Nephron (organoid): Measurements from ENCODE around the gene GALNTL6.

Experiments
- H3K27ac Mint-ChIP-seq, 3 experiments: 2 replicates each; pipeline ENCODE4 v1.8.0; 2020; ENCODE audit warnings: mixed read lengths in 3 of 3, mild to moderate bottlenecking in 2 of 3, moderate library complexity in 1 of 3
- H3K27me3 Mint-ChIP-seq: 2 replicates; pipeline ENCODE4 v1.8.0; 2021; ENCODE audit warnings: low read depth, mild to moderate bottlenecking, moderate library complexity, mixed read lengths
- H3K36me3 Mint-ChIP-seq: 2 replicates; pipeline ENCODE4 v1.8.0; 2020; ENCODE audit warnings: low read depth, mixed read lengths
- H3K4me1 Mint-ChIP-seq: 2 replicates; pipeline ENCODE4 v1.8.0; 2020; ENCODE audit warnings: mixed read lengths
- H3K4me3 Mint-ChIP-seq, 3 experiments: 2 replicates each; pipeline ENCODE4 v1.8.0; 2020; ENCODE audit warnings: mild to moderate bottlenecking in 3 of 3, mixed read lengths in 3 of 3, moderate library complexity in 2 of 3
- H3K9me3 Mint-ChIP-seq: 2 replicates; pipeline ENCODE4 v1.8.0; 2020; ENCODE audit warnings: mixed read lengths
- TF ChIP-seq, protein P1 (sequence below), 3 experiments: fragments of 200-600 bp; sonication (generic); IDR thresholded peaks; one replicate each; pipeline ENCODE4 v1.5.0; 2021; ENCODE audit warnings: antibody characterized with exemption in 3 of 3; ENCODE audit not compliant: unreplicated experiment in 3 of 3

The GALNTL6 gene

DNA sequence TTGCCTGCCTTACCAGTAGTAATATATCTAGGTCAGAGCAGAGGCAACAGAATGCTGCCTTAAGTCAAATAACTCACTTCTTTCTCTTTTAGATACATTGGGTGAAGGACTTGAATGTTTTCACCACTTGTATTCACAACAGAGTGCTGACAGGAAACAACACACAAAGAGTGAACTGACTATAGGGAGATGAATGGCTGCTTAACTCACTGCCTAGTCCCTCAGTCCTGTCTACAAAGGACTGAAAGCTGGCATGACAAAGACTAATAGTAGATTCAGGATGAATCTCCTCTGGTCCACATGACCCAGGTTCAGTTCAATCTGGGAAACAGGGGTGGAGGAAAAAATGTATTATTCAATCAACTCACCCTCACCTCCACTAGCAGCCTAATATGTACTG, 134.2 kb downstream of the GALNTL6 start:
- no peak overlapping the region for H3K27ac Mint-ChIP-seq
- H3K27me3 Mint-ChIP-seq, result no peaks in the 10 kb centered on the region
- H3K4me3 Mint-ChIP-seq, result no peak overlapping the region
- H3K9me3 Mint-ChIP-seq, result no peaks in the 10 kb centered on the region
- H3K4me1 Mint-ChIP-seq, result no peaks in the 10 kb centered on the region
- H3K36me3 Mint-ChIP-seq, result no peaks in the 10 kb centered on the region
- TF ChIP-seq, protein P1, sequence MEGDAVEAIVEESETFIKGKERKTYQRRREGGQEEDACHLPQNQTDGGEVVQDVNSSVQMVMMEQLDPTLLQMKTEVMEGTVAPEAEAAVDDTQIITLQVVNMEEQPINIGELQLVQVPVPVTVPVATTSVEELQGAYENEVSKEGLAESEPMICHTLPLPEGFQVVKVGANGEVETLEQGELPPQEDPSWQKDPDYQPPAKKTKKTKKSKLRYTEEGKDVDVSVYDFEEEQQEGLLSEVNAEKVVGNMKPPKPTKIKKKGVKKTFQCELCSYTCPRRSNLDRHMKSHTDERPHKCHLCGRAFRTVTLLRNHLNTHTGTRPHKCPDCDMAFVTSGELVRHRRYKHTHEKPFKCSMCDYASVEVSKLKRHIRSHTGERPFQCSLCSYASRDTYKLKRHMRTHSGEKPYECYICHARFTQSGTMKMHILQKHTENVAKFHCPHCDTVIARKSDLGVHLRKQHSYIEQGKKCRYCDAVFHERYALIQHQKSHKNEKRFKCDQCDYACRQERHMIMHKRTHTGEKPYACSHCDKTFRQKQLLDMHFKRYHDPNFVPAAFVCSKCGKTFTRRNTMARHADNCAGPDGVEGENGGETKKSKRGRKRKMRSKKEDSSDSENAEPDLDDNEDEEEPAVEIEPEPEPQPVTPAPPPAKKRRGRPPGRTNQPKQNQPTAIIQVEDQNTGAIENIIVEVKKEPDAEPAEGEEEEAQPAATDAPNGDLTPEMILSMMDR (IDR thresholded peaks at IDR 0.05; ENCODE audit: unreplicated experiment in 3 of 3), result no peak

- Mint-ChIP-seq H3K27me3 (no peaks in the 10 kb centered on the region), H3K36me3 (no peaks in the 10 kb centered on the region), H3K4me1 (no peaks in the 10 kb centered on the region), H3K27ac (no peak overlapping the region), H3K4me3 (no peak overlapping the region), H3K9me3 (no peaks in the 10 kb centered on the region)
- TF ChIP-seq, protein P1 (IDR thresholded peaks at IDR 0.05; ENCODE audit: unreplicated experiment in 3 of 3), result no peak
These were observed 134.8 kb downstream of the GALNTL6 start for GRCh38 chr4:171948038-171948437.

DNA sequence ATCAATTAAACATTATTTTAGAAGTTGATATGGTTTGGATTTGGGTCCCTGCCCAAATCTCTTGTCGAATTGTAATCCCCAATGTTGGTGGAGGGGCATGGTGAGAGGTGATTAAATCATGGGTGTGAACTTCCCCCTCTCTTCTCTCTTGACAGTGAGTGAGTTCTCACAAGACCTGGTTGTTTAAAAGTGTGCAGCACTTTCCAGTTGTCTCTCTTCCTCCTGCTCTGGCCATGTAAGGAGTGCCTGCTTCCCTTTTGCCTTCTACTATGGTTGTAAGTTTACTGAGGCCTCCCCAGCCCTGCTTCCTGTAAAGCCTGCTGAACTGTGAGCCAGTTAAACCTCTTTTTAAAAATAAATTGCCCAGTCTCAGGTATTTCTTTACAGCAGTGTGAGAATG, 141.4 kb downstream of the GALNTL6 start:
- H3K27me3 Mint-ChIP-seq, result no peaks in the 10 kb centered on the region
- no peaks in the 10 kb centered on the region for H3K4me1 Mint-ChIP-seq
- no peak overlapping the region for H3K27ac Mint-ChIP-seq
- H3K4me3 Mint-ChIP-seq, result no peak overlapping the region
- H3K36me3 Mint-ChIP-seq, result no peaks in the 10 kb centered on the region
- no peaks in the 10 kb centered on the region for H3K9me3 Mint-ChIP-seq
- TF ChIP-seq, protein P1 (IDR thresholded peaks at IDR 0.05; ENCODE audit: unreplicated experiment in 3 of 3), result no peak

DNA sequence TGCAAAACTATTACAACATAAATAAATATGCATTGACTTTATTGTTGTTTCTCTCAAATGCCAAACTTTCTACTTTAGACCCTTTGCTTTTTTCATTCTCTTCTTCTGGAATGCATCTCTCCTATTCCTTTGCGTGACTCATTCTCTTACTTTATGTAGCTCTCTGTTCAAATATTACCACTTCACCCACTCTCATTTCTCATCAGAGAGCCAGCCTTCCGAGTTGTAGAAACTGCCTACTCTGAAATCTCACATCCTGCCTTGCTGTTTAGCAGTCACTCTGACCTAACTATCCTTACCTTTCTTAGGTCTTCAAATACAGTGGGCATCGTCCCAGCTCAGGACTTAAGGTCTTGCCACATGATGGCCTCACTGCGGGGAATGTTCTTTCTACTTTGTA, 143.5 kb downstream of the GALNTL6 start:
- H3K4me1 Mint-ChIP-seq, result no peaks in the 10 kb centered on the region
- no peak overlapping the region for H3K27ac Mint-ChIP-seq
- no peaks in the 10 kb centered on the region for H3K36me3 Mint-ChIP-seq
- no peaks in the 10 kb centered on the region for H3K9me3 Mint-ChIP-seq
- TF ChIP-seq, protein P1 (IDR thresholded peaks at IDR 0.05; ENCODE audit: unreplicated experiment in 3 of 3), result no peak
- no peaks in the 10 kb centered on the region for H3K27me3 Mint-ChIP-seq
- H3K4me3 Mint-ChIP-seq, result no peak overlapping the region

DNA sequence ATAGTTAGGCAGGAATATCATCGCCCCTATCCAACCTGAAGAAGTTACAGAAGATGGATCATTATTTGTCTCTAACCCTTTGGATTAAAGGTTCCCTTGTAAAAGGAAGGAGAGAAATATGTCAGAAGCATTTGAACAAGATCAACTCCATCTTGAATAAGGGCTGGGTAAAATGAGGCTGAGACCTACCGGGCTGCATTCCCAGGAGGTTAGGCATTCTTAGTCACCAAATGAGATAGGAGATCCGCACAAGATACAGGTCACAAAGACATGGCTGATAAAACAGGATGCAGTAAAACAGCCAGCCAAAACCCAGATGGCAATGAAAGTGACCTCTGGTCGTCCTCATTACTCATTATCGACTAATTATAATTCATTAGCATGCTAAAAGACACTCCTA, 148.9 kb downstream of the GALNTL6 start:
- no peaks in the 10 kb centered on the region for H3K36me3 Mint-ChIP-seq
- H3K4me1 Mint-ChIP-seq, result no peaks in the 10 kb centered on the region
- H3K9me3 Mint-ChIP-seq, result no peaks in the 10 kb centered on the region
- TF ChIP-seq, protein P1 (IDR thresholded peaks at IDR 0.05; ENCODE audit: unreplicated experiment in 3 of 3), result no peak
- H3K4me3 Mint-ChIP-seq, result no peak overlapping the region
- H3K27me3 Mint-ChIP-seq, result no peaks in the 10 kb centered on the region
- H3K27ac Mint-ChIP-seq, result no peak overlapping the region

- Mint-ChIP-seq H3K27me3 (no peaks in the 10 kb centered on the region), H3K4me3 (no peak overlapping the region), H3K9me3 (no peaks in the 10 kb centered on the region), H3K27ac (no peak overlapping the region), H3K4me1 (no peaks in the 10 kb centered on the region), H3K36me3 (no peaks in the 10 kb centered on the region)
- TF ChIP-seq, protein P1 (IDR thresholded peaks at IDR 0.05; ENCODE audit: unreplicated experiment in 3 of 3), result no peak
These were observed 153.2 kb downstream of the GALNTL6 start for GRCh38 chr4:171966356-171966755.
